Calu3 (cell line): ENCODE results near the gene CDH4. TPM values are rescaled to one million over a fixed set of nuclear protein-coding genes. Genes with fewer than 3 reads are reported as not detected.

Source experiments
- BruUV-seq: library from RNA; stranded (reverse); fragments of 400-500 nt; replicated peaks from 2 replicates; lab custom pipeline; 2021; lab: Mats Ljungman, UMichigan
- CTCF ChIA-PET: fragments of 300-600 bp; sonication (Branson Sonifier 250); formaldehyde crosslinking; loops from one replicate; lab custom pipeline; 2022; ENCODE audit warnings: antibody characterized with exemption; lab: Charles Lee
- DNase-seq: peaks from one replicate; pipeline ENCODE4 v3.0.0; 2022
- H3K27ac Mint-ChIP-seq: one replicate; pipeline ENCODE4 v1.8.0; 2022; ENCODE audit warnings: mixed read lengths; ENCODE audit not compliant: unreplicated experiment
- H3K27me3 Mint-ChIP-seq: one replicate; pipeline ENCODE4 v1.8.0; 2022; ENCODE audit warnings: mixed read lengths; ENCODE audit not compliant: unreplicated experiment
- H3K36me3 Mint-ChIP-seq: one replicate; pipeline ENCODE4 v1.8.0; 2022; ENCODE audit warnings: mild to moderate bottlenecking, moderate library complexity, mixed read lengths; ENCODE audit not compliant: insufficient read depth, unreplicated experiment
- H3K4me1 Mint-ChIP-seq: one replicate; pipeline ENCODE4 v1.8.0; 2022; ENCODE audit warnings: mild to moderate bottlenecking, low read depth, mixed read lengths; ENCODE audit not compliant: unreplicated experiment
- H3K4me3 Mint-ChIP-seq: one replicate; pipeline ENCODE4 v1.8.0; 2022; ENCODE audit warnings: mild to moderate bottlenecking, low read depth, moderate library complexity, mixed read lengths; ENCODE audit not compliant: unreplicated experiment
- H3K9me3 Mint-ChIP-seq: one replicate; pipeline ENCODE4 v1.8.0; 2022; ENCODE audit warnings: low read depth, mixed read lengths; ENCODE audit not compliant: unreplicated experiment
- intact Hi-C: fragments of 100-400 bp; cut with micrococcal nuclease; formaldehyde crosslinking; loops from one replicate; pipeline ENCODE4 v1.10.0; 2022; ENCODE audit not compliant: unreplicated experiment
- total RNA-seq: library from RNA; stranded (reverse); gene quantifications from 2 replicates; pipeline ENCODE4 v1.2.3, GENCODE V29; 2022
- TF ChIP-seq, protein P1 (sequence below): fragments of 200-600 bp; IDR thresholded peaks from one replicate; pipeline ENCODE4 v1.8.0; 2022; ENCODE audit warnings: antibody characterized with exemption; ENCODE audit not compliant: unreplicated experiment

CDH4 gene
- total RNA-seq, 1 experiment from 2014 or later: not detected

GRCh38 chr20:61759286-61760065, 507.4 kb downstream of the CDH4 start:
- intact Hi-C loops: no loop called here
- no TSS peak for BruUV-seq
- peaks cover 45% of the 10 kb centered on the region for H3K27me3 Mint-ChIP-seq
- no peak overlapping the region for H3K4me3 Mint-ChIP-seq
- H3K36me3 Mint-ChIP-seq: no peaks in the 10 kb centered on the region
- H3K27ac Mint-ChIP-seq: no peak overlapping the region
- no peaks in the 10 kb centered on the region for H3K4me1 Mint-ChIP-seq
- CTCF ChIA-PET: no interaction called here
- DNase-seq: no peak
- TF ChIP-seq, protein P1, sequence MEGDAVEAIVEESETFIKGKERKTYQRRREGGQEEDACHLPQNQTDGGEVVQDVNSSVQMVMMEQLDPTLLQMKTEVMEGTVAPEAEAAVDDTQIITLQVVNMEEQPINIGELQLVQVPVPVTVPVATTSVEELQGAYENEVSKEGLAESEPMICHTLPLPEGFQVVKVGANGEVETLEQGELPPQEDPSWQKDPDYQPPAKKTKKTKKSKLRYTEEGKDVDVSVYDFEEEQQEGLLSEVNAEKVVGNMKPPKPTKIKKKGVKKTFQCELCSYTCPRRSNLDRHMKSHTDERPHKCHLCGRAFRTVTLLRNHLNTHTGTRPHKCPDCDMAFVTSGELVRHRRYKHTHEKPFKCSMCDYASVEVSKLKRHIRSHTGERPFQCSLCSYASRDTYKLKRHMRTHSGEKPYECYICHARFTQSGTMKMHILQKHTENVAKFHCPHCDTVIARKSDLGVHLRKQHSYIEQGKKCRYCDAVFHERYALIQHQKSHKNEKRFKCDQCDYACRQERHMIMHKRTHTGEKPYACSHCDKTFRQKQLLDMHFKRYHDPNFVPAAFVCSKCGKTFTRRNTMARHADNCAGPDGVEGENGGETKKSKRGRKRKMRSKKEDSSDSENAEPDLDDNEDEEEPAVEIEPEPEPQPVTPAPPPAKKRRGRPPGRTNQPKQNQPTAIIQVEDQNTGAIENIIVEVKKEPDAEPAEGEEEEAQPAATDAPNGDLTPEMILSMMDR: no peak
- H3K9me3 Mint-ChIP-seq: no peaks in the 10 kb centered on the region

GRCh38 chr20:61760321-61760720, 508.3 kb downstream of the CDH4 start:
- BruUV-seq: no TSS peak
- Mint-ChIP-seq H3K4me3 (no peak overlapping the region), H3K4me1 (no peaks in the 10 kb centered on the region), H3K27ac (no peak overlapping the region), H3K36me3 (no peaks in the 10 kb centered on the region), H3K27me3 (peaks cover 54% of the 10 kb centered on the region), H3K9me3 (no peaks in the 10 kb centered on the region)
- DNase-seq: no peak
- TF ChIP-seq, protein P1: no peak
- intact Hi-C loops: no loop called here
- CTCF ChIA-PET: no interaction called here

- Mint-ChIP-seq H3K36me3 (no peaks in the 10 kb centered on the region), H3K27ac (no peak overlapping the region), H3K4me3 (no peak overlapping the region), H3K4me1 (no peaks in the 10 kb centered on the region), H3K27me3 (peaks cover 58% of the 10 kb centered on the region), H3K9me3 (no peaks in the 10 kb centered on the region)
- DNase-seq: no peak
- TF ChIP-seq, protein P1: no peak
- no TSS peak for BruUV-seq
- CTCF ChIA-PET: no interaction called here
- intact Hi-C loops: no loop called here
Measured at GRCh38 chr20:61760731-61761130, 508.7 kb downstream of the CDH4 start.

DNA sequence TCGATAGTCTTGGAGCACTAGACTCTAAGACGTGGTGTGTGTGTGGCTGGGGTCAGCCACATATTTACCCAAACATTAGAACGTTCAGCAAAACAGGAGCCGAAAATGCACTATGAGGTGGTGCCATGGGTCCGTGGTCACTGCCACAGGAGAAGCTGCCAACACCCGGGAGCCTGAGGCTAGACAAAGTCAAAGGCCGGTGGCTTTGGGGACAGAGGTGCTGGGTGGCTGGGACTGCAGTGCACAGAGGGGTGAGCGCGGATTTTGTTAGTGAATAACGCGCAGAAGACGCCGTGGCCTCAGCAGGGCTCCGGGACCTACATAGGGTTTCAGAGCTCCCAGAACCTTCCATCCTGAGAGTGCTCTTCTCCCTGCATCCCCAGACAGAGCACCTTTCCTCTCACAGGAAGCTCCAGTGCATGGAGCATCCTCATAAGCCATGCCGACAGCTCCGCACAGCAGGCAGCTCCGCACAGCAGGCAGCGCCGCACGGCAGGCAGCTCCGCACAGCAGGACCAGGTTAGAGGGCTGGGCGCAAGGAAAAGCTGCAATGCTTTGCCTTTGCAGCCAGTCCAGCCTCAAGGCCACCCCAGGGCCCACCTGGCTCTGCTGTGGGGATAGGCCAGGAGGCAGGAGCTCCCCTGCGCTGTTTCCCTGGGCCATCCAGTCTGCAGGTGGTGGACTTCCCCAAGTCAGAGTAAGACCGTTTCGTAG, 509.5 kb downstream of the CDH4 start:
- no peak overlapping the region for H3K4me3 Mint-ChIP-seq
- no peaks in the 10 kb centered on the region for H3K4me1 Mint-ChIP-seq
- H3K36me3 Mint-ChIP-seq: no peaks in the 10 kb centered on the region
- TF ChIP-seq, protein P1: no peak
- no peak for DNase-seq
- BruUV-seq: no TSS peak
- no peak overlapping the region for H3K27ac Mint-ChIP-seq
- intact Hi-C loops: no loop called here
- CTCF ChIA-PET: no interaction called here
- no peaks in the 10 kb centered on the region for H3K9me3 Mint-ChIP-seq
- peaks cover 67% of the 10 kb centered on the region for H3K27me3 Mint-ChIP-seq
